Cortex of kidney (tissue), 1 donor: ENCODE data around the gene PTPN23.

ENCODE experiments used
- DNase-seq: peaks from one replicate; lab custom pipeline; 2025; lab: John Stamatoyannopoulos, UW

Gene PTPN23

DNA sequence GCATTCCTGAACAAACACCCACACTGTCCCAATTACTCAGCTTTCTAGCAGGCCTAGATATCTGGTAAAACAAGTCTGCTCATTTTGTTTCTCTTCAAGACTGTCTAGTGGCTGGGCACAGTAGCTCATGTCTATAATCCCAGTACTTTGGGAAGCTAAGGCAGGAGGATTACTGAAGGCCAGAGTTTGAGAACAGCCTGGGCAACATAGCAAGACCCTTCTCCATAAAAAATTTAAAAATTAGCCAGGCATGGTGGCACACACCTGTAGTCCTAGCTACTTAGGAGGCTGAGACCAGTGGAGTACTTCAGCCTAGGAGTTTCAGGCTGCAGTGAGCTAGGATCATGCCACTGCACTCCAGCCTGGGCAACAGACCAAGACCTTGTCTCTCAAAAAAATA lies 6.2 kb upstream of the PTPN23 start:
- DNase-seq = no peak

- DNase-seq = no peak
These were observed 4.4 kb upstream of the PTPN23 start for GRCh38 chr3:47376393-47376792.

- no peak for DNase-seq
These were observed 3.6 kb upstream of the PTPN23 start for GRCh38 chr3:47377186-47377585.

DNA sequence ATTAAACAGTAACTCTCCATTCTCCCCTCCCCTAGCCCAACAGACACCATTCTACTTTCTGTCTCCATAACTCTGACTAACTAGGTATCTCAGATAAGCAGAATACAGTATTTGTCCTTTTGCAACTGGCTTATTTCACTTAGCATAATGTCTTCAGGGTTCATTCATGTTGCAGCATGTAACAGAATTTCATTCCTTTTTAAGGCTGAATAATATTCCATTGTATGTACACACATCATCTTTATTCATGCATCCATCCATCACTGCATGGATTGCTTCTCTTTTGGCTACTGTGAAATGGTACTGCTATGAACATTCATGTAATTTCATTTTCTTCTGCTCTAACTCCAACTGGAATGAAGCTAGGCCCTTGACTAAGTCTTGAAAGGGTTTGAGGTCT lies 2.0 kb upstream of the PTPN23 start:
- no peak for DNase-seq

DNA sequence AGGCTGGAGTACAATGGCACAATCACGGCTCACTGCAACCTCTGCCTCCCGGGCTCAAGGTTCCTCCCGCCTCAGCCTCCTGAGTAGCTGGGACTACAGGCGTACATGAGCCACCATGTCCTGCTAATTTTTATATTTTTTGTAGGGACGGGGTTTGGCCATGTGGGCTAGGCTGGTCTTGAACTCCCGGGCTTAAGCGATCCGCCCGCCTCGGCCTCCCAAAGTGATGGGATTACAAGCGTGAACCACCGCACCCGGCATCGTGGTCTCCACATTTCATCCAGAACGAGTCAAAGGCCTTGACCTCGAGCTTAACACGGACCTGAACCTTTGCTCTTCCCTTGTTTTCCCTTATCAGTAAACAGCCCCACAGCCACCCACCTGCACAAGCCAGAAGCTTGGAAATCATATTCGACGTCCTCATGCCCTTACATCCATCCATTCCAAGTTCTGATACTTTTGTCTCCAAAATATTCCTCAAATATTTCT lies 1.4 kb upstream of the PTPN23 start:
- DNase-seq = no peak

- no peak for DNase-seq
These were observed 708 bp upstream of the PTPN23 start for GRCh38 chr3:47380026-47380600.

- DNase-seq = peak; percentile 27
These were observed 716 bp downstream of the PTPN23 start for GRCh38 chr3:47381317-47382157.

GRCh38 chr3:47384425-47384824 lies 3.6 kb downstream of the PTPN23 start:
- no peak for DNase-seq

- DNase-seq = no peak
These were observed 4.2 kb downstream of the PTPN23 start for GRCh38 chr3:47385007-47385406.

DNA sequence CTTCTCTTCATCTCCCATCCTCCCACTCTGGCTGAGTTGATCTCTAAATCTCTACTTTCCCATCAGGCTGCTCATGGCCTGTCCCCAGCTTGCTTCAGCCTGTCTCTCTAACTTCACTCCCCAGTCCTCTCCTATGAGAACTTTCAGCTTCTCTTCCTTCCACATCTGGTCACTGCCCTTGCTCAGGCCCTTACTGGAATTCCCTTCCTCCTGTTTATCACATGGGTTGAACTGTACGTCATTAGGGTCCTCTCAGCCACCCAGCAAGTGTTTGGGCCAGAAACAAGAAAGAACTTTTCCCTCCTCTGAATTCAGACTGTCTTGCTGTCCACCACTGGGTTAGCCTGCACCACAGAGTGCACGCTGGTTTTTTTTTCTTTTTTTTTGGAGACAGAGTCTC lies 5.0 kb downstream of the PTPN23 start:
- no peak for DNase-seq

GRCh38 chr3:47392933-47393332 lies 12.1 kb downstream of the PTPN23 start:
- no peak for DNase-seq

DNA sequence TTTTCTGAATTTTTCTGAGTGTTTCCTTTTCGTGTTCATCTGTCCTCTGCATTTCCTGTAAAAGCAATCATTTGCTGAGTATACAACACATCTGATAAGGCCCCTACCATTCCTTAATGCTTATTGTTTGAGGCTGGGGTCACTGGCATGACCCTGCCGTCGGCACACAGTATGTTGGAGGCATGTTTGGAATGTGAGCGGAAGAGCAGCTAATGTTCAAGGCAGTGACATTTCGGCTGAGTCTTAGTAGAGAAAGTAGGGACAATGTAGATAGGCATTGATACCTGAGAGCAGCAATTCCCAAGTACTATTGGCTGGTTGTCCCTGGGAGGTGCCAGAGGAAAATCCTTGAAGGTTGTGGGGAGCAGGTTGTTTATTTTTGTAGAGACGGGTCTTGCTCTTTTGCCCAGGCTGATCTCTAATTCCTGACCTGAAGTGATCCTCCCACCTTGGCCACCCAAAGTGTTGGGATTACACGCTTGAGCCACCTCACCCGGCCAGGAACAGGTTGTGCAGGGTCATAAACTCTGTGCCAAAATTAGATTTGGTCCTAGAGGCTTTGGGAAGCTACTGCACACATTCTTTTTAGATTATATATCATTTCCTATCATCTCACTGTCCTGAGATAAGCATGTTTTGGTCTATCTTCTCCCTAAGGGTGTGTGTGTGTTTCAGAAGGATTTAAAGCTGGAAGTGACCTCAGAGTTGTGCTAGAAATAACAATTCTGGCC lies 13.5 kb downstream of the PTPN23 start:
- no peak for DNase-seq

DNA sequence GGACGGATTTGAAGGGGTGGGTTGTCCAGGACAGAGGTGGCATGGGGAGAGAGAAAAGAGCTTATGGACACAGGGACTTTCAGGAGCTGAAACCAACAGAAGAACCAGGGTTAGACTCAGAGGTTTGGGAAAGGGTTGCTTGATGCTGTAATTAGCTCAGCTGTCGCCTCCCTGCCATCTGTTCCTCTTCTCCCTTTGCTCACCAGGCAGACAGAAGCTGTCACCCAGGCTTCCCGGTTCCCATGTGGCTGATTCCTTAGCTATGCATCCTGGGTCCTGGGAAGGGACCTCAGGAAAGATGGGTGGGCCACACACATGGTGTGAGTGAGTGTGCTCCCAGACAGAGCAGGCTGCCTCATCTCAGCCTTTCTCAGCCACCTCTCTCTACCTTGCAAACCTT lies 14.1 kb downstream of the PTPN23 start:
- no peak for DNase-seq

- DNase-seq = no peak
These were observed 17.4 kb downstream of the PTPN23 start for GRCh38 chr3:47398228-47398627.

GRCh38 chr3:47399016-47399415 lies 18.2 kb downstream of the PTPN23 start:
- no peak for DNase-seq

DNA sequence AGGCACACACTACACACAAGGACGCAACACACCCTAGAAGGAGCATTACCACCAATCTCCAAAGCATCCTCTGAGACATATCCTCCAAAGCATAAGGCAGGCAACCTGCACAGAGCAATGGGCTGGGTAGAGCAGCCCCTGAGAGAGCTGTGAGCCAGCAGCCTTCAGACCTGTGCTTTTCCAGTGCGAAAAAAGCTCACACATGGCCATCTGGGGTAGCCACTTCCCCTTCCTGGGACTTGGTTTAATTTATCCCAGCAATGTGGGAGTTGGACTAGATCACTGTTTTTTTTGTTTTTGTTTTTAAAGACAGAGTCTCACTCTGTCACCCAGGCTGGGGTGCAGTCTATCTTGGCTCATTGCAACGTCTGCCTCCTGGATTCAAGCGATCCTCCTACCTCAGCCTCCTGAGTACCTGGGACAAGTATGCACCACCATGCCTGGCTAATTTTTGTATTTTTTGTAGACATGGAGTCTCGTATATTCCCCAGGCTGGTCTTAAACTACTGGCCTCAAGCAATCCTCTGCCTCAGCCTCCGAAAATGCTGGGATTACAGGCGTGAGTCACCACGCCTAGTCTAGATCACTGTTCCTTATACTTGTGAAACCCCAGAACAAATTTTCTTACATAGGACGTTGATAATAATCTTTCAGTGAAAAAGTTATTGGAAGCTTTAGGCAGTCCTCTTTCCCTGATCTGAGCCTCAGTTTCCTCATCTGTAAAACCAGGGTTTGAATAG lies 18.9 kb downstream of the PTPN23 start:
- no peak for DNase-seq

- no peak for DNase-seq
These were observed 23.6 kb downstream of the PTPN23 start for GRCh38 chr3:47404431-47404876.

- DNase-seq = no peak
These were observed 24.4 kb downstream of the PTPN23 start for GRCh38 chr3:47404955-47405790.

GRCh38 chr3:47405820-47406761 lies 25.3 kb downstream of the PTPN23 start:
- DNase-seq = no peak

DNA sequence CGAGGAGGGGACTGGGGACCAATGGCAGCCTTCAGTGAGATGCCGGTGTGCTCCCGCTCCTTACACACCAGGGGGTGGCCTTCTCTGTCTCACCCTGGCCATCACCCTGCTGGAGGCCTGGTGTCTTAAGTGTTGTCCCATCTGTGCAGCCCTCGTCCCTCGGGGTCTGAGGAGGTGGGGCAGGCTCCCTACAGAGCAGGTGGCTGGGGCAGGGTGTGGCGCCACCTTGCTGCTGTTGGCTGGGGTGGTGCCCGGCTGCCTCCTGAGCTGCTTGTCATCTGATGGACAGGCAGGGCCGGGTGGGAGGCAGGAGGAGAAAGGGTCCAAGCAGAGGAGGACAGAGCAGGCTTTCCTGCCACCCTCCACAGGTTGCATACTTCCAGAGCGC lies 25.9 kb downstream of the PTPN23 start:
- no peak for DNase-seq
